HepG2 (cell line): ENCODE measurements around the gene TSPYL1. TPM values are rescaled to one million over a fixed set of nuclear protein-coding genes. Genes with fewer than 3 reads are reported as not detected.

Experiments used
- ESRRA ChIP-seq: sonication (generic); formaldehyde crosslinking; IDR thresholded peaks from 2 replicates; pipeline ENCODE4 v1.5.1; 2020; ENCODE audit warnings: mild to moderate bottlenecking, low read depth, missing genetic modification reagents
- KDM3A ChIP-seq: IDR thresholded peaks from 2 replicates; pipeline ENCODE4 v1.6.1; 2018; ENCODE audit warnings: low read depth, missing compliant biosample characterization
- MIXL1 ChIP-seq: IDR thresholded peaks from 2 replicates; pipeline ENCODE4 v1.6.1; 2016
- NFKBIZ ChIP-seq: IDR thresholded peaks from 2 replicates; pipeline ENCODE4 v1.6.1; 2018; ENCODE audit warnings: missing genetic modification reagents, missing compliant biosample characterization
- NFYC ChIP-seq: IDR thresholded peaks from 2 replicates; pipeline ENCODE4 v1.6.1; 2016; ENCODE audit warnings: missing genetic modification reagents, missing compliant biosample characterization
- ONECUT2 ChIP-seq: sonication (generic); formaldehyde crosslinking; IDR thresholded peaks from 2 replicates; pipeline ENCODE4 v1.4.0; 2020; ENCODE audit warnings: missing genetic modification reagents
- RFXANK ChIP-seq: IDR thresholded peaks from 2 replicates; pipeline ENCODE4 v1.6.1; 2016
- SIX1 ChIP-seq: sonication (generic); formaldehyde crosslinking; IDR thresholded peaks from 2 replicates; pipeline ENCODE4 v1.4.0; 2020; ENCODE audit warnings: missing genetic modification reagents, borderline replicate concordance
- ZNF234 ChIP-seq: sonication (generic); formaldehyde crosslinking; conservative IDR thresholded peaks from 2 replicates; pipeline ENCODE4 v1.5.1; 2020; ENCODE audit warnings: mild to moderate bottlenecking, missing genetic modification reagents
- ZNF253 ChIP-seq: sonication (generic); formaldehyde crosslinking; IDR thresholded peaks from 2 replicates; pipeline ENCODE4 v1.8.0; 2022; ENCODE audit warnings: mild to moderate bottlenecking, missing genetic modification reagents, borderline replicate concordance
- ZNF737 ChIP-seq: sonication (generic); formaldehyde crosslinking; IDR thresholded peaks from 2 replicates; pipeline ENCODE4 v1.5.0; 2020; ENCODE audit warnings: missing genetic modification reagents, mild to moderate bottlenecking, borderline replicate concordance
- polyA plus RNA-seq, 8 experiments: library from polyadenylated mRNA; depleted of rRNA in 3 of 8; stranded (reverse) in 7 of 8; unstranded in 1 of 8; fragments of >200 nt; fragmentation: Illumina TruSeq in 4 of 8; extraction: Trizol in 4 of 8; gene quantifications; 2 replicates each; pipeline versions ENCODE4 v1.2.1 to v1.2.3, GENCODE V29; 2011 to 2016; ENCODE audit warnings: low read depth in 4 of 8, missing spikeins in 1 of 8, mixed read lengths in 1 of 8; ENCODE audit not compliant: insufficient read depth in 1 of 8
- total RNA-seq, 5 experiments: library from RNA; depleted of rRNA; stranded (reverse); fragments of >200 nt; fragmentation: Illumina TruSeq; extraction: Trizol; gene quantifications; 2 replicates each; pipeline ENCODE4 v1.2.3, GENCODE V29; 2016; ENCODE audit warnings: low read depth in 1 of 5
- TF ChIP-seq, protein P1 (sequence below): sonication (generic); formaldehyde crosslinking; IDR thresholded peaks from 2 replicates; pipeline ENCODE4 v1.5.1; 2020; ENCODE audit warnings: missing genetic modification reagents, mild to moderate bottlenecking, borderline replicate concordance
- TF ChIP-seq, protein P2 (sequence below): sonication (generic); formaldehyde crosslinking; IDR thresholded peaks from 2 replicates; pipeline ENCODE4 v1.4.0; 2020; ENCODE audit warnings: mild to moderate bottlenecking, missing genetic modification reagents
- TF ChIP-seq, protein P3 (sequence below): sonication (generic); formaldehyde crosslinking; IDR thresholded peaks from 2 replicates; pipeline ENCODE4 v1.4.0; 2020; ENCODE audit warnings: mild to moderate bottlenecking, low read depth, missing genetic modification reagents
- TF ChIP-seq, protein P4 (sequence below): sonication (generic); formaldehyde crosslinking; IDR thresholded peaks from 2 replicates; pipeline ENCODE4 v1.4.0; 2020; ENCODE audit warnings: mild to moderate bottlenecking, missing genetic modification reagents
- TF ChIP-seq, protein P5 (sequence below): sonication (generic); formaldehyde crosslinking; IDR thresholded peaks from 2 replicates; pipeline ENCODE4; 2020; ENCODE audit warnings: missing genetic modification reagents, mild to moderate bottlenecking, borderline replicate concordance

Gene TSPYL1
- total and polyA plus RNA-seq, 2 of the 13 experiments (the other 11 are each of a cell fraction or from before 2014, with no cell fraction given), result 28.3 to 93.0 TPM

DNA sequence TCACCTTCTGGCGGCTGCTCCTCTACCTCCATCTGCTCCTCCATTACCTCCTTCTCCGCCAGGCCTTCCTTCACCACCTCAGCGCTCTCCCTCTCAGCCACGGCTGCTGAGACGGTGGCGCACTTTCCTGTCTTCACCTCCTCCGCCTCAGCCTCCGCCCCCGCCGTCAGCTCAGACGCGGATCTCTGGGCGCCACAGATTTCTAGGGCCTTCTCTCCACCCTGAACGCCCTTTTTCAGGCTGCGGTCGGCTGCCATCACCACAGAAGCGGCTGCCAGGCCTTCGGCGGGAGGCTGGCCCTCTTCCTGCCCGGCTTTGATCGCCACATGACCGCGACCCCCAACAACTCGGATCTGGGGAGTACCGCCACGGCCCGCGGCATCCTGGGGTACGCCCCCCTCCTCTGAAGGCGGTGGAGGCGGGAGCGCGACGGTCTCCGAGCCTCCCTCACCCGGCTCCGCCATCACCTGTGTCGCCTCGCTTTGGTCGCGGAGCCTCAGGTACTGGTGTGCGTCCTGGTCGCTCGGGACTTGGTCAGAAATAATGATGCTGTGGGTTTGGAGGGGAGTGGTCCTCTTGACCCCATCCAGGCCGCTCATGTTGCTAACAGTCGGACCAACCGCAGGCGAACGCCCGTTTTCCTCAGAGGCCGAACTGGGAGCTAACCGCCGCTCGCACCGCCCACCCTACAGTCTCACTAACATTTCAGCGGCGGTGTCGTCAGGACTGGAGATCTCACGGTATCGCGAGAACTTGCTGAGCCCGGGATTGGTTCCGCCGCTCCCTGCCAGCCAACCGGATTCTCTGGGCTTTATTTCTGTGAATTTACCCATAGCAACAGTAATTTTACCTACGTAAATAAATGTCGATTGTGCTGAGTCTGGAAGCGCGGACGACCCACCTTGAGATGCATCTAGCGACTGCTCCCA, at the start of gene TSPYL1 (continued):
- TF ChIP-seq KDM3A (CRISPR knock-in tag) (peak; percentile 81; the same call in 1 of the 2 replicates), RFXANK (CRISPR knock-in tag) (peak; percentile 98), ZNF234 (CRISPR knock-in tag) (no peak), NFKBIZ (peak; percentile 15), ESRRA (CRISPR knock-in tag) (no peak), ONECUT2 (CRISPR knock-in tag) (no peak), SIX1 (no peak; the same call in 1 of the 2 replicates), MIXL1 (CRISPR knock-in tag) (no peak), ZNF737 (CRISPR knock-in tag) (no peak), NFYC (CRISPR knock-in tag) (peak; percentile 89), ZNF253 (peak; percentile 86)
- TF ChIP-seq, protein P1, sequence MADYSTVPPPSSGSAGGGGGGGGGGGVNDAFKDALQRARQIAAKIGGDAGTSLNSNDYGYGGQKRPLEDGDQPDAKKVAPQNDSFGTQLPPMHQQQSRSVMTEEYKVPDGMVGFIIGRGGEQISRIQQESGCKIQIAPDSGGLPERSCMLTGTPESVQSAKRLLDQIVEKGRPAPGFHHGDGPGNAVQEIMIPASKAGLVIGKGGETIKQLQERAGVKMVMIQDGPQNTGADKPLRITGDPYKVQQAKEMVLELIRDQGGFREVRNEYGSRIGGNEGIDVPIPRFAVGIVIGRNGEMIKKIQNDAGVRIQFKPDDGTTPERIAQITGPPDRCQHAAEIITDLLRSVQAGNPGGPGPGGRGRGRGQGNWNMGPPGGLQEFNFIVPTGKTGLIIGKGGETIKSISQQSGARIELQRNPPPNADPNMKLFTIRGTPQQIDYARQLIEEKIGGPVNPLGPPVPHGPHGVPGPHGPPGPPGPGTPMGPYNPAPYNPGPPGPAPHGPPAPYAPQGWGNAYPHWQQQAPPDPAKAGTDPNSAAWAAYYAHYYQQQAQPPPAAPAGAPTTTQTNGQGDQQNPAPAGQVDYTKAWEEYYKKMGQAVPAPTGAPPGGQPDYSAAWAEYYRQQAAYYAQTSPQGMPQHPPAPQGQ, result no peak
- TF ChIP-seq, protein P2, sequence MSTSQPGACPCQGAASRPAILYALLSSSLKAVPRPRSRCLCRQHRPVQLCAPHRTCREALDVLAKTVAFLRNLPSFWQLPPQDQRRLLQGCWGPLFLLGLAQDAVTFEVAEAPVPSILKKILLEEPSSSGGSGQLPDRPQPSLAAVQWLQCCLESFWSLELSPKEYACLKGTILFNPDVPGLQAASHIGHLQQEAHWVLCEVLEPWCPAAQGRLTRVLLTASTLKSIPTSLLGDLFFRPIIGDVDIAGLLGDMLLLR (CRISPR knock-in tag), result no peak
- TF ChIP-seq, protein P3, sequence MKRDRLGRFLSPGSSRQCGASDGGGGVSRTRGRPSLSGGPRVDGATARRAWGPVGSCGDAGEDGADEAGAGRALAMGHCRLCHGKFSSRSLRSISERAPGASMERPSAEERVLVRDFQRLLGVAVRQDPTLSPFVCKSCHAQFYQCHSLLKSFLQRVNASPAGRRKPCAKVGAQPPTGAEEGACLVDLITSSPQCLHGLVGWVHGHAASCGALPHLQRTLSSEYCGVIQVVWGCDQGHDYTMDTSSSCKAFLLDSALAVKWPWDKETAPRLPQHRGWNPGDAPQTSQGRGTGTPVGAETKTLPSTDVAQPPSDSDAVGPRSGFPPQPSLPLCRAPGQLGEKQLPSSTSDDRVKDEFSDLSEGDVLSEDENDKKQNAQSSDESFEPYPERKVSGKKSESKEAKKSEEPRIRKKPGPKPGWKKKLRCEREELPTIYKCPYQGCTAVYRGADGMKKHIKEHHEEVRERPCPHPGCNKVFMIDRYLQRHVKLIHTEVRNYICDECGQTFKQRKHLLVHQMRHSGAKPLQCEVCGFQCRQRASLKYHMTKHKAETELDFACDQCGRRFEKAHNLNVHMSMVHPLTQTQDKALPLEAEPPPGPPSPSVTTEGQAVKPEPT, result peak; percentile 72; the same call in 1 of the 2 replicates
- TF ChIP-seq, protein P4, sequence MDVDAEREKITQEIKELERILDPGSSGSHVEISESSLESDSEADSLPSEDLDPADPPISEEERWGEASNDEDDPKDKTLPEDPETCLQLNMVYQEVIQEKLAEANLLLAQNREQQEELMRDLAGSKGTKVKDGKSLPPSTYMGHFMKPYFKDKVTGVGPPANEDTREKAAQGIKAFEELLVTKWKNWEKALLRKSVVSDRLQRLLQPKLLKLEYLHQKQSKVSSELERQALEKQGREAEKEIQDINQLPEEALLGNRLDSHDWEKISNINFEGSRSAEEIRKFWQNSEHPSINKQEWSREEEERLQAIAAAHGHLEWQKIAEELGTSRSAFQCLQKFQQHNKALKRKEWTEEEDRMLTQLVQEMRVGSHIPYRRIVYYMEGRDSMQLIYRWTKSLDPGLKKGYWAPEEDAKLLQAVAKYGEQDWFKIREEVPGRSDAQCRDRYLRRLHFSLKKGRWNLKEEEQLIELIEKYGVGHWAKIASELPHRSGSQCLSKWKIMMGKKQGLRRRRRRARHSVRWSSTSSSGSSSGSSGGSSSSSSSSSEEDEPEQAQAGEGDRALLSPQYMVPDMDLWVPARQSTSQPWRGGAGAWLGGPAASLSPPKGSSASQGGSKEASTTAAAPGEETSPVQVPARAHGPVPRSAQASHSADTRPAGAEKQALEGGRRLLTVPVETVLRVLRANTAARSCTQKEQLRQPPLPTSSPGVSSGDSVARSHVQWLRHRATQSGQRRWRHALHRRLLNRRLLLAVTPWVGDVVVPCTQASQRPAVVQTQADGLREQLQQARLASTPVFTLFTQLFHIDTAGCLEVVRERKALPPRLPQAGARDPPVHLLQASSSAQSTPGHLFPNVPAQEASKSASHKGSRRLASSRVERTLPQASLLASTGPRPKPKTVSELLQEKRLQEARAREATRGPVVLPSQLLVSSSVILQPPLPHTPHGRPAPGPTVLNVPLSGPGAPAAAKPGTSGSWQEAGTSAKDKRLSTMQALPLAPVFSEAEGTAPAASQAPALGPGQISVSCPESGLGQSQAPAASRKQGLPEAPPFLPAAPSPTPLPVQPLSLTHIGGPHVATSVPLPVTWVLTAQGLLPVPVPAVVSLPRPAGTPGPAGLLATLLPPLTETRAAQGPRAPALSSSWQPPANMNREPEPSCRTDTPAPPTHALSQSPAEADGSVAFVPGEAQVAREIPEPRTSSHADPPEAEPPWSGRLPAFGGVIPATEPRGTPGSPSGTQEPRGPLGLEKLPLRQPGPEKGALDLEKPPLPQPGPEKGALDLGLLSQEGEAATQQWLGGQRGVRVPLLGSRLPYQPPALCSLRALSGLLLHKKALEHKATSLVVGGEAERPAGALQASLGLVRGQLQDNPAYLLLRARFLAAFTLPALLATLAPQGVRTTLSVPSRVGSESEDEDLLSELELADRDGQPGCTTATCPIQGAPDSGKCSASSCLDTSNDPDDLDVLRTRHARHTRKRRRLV, result no peak; the same call in 1 of the 2 replicates
- TF ChIP-seq, protein P5, sequence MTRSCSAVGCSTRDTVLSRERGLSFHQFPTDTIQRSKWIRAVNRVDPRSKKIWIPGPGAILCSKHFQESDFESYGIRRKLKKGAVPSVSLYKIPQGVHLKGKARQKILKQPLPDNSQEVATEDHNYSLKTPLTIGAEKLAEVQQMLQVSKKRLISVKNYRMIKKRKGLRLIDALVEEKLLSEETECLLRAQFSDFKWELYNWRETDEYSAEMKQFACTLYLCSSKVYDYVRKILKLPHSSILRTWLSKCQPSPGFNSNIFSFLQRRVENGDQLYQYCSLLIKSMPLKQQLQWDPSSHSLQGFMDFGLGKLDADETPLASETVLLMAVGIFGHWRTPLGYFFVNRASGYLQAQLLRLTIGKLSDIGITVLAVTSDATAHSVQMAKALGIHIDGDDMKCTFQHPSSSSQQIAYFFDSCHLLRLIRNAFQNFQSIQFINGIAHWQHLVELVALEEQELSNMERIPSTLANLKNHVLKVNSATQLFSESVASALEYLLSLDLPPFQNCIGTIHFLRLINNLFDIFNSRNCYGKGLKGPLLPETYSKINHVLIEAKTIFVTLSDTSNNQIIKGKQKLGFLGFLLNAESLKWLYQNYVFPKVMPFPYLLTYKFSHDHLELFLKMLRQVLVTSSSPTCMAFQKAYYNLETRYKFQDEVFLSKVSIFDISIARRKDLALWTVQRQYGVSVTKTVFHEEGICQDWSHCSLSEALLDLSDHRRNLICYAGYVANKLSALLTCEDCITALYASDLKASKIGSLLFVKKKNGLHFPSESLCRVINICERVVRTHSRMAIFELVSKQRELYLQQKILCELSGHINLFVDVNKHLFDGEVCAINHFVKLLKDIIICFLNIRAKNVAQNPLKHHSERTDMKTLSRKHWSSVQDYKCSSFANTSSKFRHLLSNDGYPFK (CRISPR knock-in tag), result peak; percentile 93
